Measurements from ENCODE around the gene SUCNR1.
"Not testable (repeated sequence)": the region's sequence is repeated elsewhere in the genome, so short reads cannot be mapped to it uniquely, and the experiment has no call there.

Gene SUCNR1

GRCh38 chr3:151869181-151869580, 4.3 kb upstream of the SUCNR1 start:
- H3K4me3 ChIP-seq (ENCODE audit: low read depth, low read length), result no peak overlapping the region
- DNase-seq (ENCODE audit: low read depth), result no peak
- TF ChIP-seq CTCF (IDR thresholded peaks at IDR 0.05; ENCODE audit: low read depth, low read length, missing control alignments), result no peak

GRCh38 chr3:151871639-151872468, 1.6 kb upstream of the SUCNR1 start:
- TF ChIP-seq CTCF (IDR thresholded peaks at IDR 0.05; ENCODE audit: low read depth, low read length, missing control alignments), result no peak
- peak; percentile 36 for DNase-seq (ENCODE audit: low read depth)
- H3K4me3 ChIP-seq (ENCODE audit: low read depth, low read length), result no peak overlapping the region

GRCh38 chr3:151874079-151874478, 636 bp downstream of the SUCNR1 start:
- not testable (repeated sequence) for DNase-seq (ENCODE audit: low read depth)

GRCh38 chr3:151875759-151876158, 2.3 kb downstream of the SUCNR1 start:
- no peak for TF ChIP-seq CTCF (IDR thresholded peaks at IDR 0.05; ENCODE audit: low read depth, low read length, missing control alignments)
- no peak for DNase-seq (ENCODE audit: low read depth)
- no peak overlapping the region for H3K4me3 ChIP-seq (ENCODE audit: low read depth, low read length)

More at GRCh38 chr3:151874079-151874478, 636 bp downstream of the SUCNR1 start:
- not testable (repeated sequence) for H3K4me3 ChIP-seq (ENCODE audit: low read depth, low read length)

- DNase-seq (ENCODE audit: low read depth), result no peak
- no peak for TF ChIP-seq CTCF (IDR thresholded peaks at IDR 0.05; ENCODE audit: low read depth, low read length, missing control alignments)
- H3K4me3 ChIP-seq (ENCODE audit: low read depth, low read length), result no peak overlapping the region
These were observed 3.8 kb downstream of the SUCNR1 start for GRCh38 chr3:151877269-151877668.

- no peak for TF ChIP-seq CTCF (IDR thresholded peaks at IDR 0.05; ENCODE audit: low read depth, low read length, missing control alignments)
- DNase-seq (ENCODE audit: low read depth), result no peak
- H3K4me3 ChIP-seq (ENCODE audit: low read depth, low read length), result no peak overlapping the region
These were observed 5.0 kb downstream of the SUCNR1 start for GRCh38 chr3:151878465-151878864.

GRCh38 chr3:151879037-151879436, 5.6 kb downstream of the SUCNR1 start:
- DNase-seq (ENCODE audit: low read depth), result no peak
- no peak overlapping the region for H3K4me3 ChIP-seq (ENCODE audit: low read depth, low read length)
- no peak for TF ChIP-seq CTCF (IDR thresholded peaks at IDR 0.05; ENCODE audit: low read depth, low read length, missing control alignments)

Data from GM12864 (cell line).